HAP-1 (cell line): ENCODE data around the gene PDZD2.
"Not testable (repeated sequence)": the region's sequence is repeated elsewhere in the genome, so short reads cannot be mapped to it uniquely, and the experiment has no call there.

Experiments used
- DNase-seq, 2 experiments: peaks; one replicate each; pipeline ENCODE4 v3.0.0-alpha.2; 2016 to 2020; ENCODE audit warnings: low spot score in 2 of 2
- H3K27me3 ChIP-seq: fragments of 250-450 bp; sonication (Bioruptor Pico); 2 replicates; pipeline ENCODE4 v1.5.1; 2020; ENCODE audit warnings: low read depth, mild to moderate bottlenecking, moderate library complexity
- H3K36me3 ChIP-seq: fragments of 250-450 bp; sonication (Bioruptor Pico); replicated peaks from 2 replicates; pipeline ENCODE4 v1.5.1; 2020; ENCODE audit warnings: mild to moderate bottlenecking
- H3K4me1 ChIP-seq: fragments of 250-450 bp; sonication (Bioruptor Pico); 2 replicates; pipeline ENCODE4 v1.5.1; 2020; ENCODE audit warnings: mild to moderate bottlenecking
- H3K4me3 ChIP-seq: fragments of 250-450 bp; sonication (Bioruptor Pico); 2 replicates; pipeline ENCODE4 v1.5.1; 2020; ENCODE audit warnings: mild to moderate bottlenecking, moderate library complexity
- H3K9me3 ChIP-seq: fragments of 250-450 bp; sonication (Bioruptor Pico); 2 replicates; pipeline ENCODE4 v1.5.1; 2020; ENCODE audit warnings: mild to moderate bottlenecking, moderate library complexity
- in situ Hi-C: fragments of 300-500 bp; cut with MboI; formaldehyde crosslinking; loops from 3 replicates; pipeline ENCODE4 v1.14.3; 2020; ENCODE audit warnings: low sequenced_read_pairs, inconsistent platforms, mixed read lengths

The PDZD2 gene

GRCh38 chr5:31717561-31717960, 78.6 kb downstream of the PDZD2 start:
- Histone ChIP-seq H3K36me3 (no peaks in the 10 kb centered on the region), H3K27me3 (no peaks in the 10 kb centered on the region), H3K4me1 (no peaks in the 10 kb centered on the region), H3K4me3 (no peak overlapping the region), H3K9me3 (no peaks in the 10 kb centered on the region)
- DNase-seq = no peak
- in situ Hi-C loops = no loop called here

DNA sequence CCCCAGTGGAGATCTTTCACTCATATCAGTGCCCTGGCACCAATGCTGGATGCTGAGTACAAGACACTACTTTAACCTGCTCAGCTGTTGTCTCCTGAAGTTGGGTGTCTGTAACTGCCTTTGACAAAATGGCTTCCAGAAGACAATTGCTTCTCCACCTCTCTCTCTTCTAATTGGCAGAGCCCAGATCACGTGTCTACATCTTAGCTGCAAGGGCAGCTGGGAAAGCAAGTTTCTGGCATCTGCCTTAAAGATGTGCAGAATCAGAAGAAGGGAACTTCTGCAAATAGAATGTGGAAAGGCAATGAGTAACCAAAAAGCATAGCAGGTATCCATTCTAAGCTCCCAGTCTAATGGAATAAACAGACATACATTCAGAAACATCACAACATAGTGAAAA, 81.1 kb downstream of the PDZD2 start:
- Histone ChIP-seq H3K9me3 (no peaks in the 10 kb centered on the region), H3K27me3 (no peaks in the 10 kb centered on the region), H3K4me1 (no peaks in the 10 kb centered on the region), H3K36me3 (no peaks in the 10 kb centered on the region), H3K4me3 (no peak overlapping the region)
- no peak for DNase-seq
- in situ Hi-C loops = no loop called here

GRCh38 chr5:31720811-31721345, 81.9 kb downstream of the PDZD2 start:
- DNase-seq = no peak
- H3K27me3 ChIP-seq = no peaks in the 10 kb centered on the region
- H3K4me3 ChIP-seq = no peak overlapping the region
- no peaks in the 10 kb centered on the region for H3K4me1 ChIP-seq
- no peaks in the 10 kb centered on the region for H3K36me3 ChIP-seq
- in situ Hi-C loops = no loop called here
- H3K9me3 ChIP-seq = no peaks in the 10 kb centered on the region

DNA sequence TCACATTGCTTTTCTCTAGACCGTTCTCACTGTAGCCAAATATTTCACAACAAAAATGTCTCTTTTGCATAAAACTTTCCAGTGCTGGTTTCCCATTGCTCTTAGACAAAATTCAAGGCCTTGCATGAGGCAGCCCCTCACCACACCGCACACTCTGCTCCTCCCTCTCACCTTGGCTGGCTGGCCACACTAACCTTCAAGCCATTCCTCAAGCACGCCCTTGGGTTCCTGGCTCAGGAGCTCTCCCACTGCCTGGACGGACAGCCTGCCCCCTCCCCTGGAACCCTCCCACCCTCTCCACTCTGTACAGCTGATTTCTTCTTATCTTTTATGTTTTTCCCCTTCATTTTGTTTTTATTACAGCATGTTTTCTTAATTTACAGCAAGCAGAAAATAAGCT, 83.2 kb downstream of the PDZD2 start:
- no peaks in the 10 kb centered on the region for H3K36me3 ChIP-seq
- H3K4me3 ChIP-seq = no peak overlapping the region
- in situ Hi-C loops = no loop called here
- no peaks in the 10 kb centered on the region for H3K4me1 ChIP-seq
- H3K27me3 ChIP-seq = no peaks in the 10 kb centered on the region
- no peaks in the 10 kb centered on the region for H3K9me3 ChIP-seq
- no peak for DNase-seq

GRCh38 chr5:31725996-31726395, 87.1 kb downstream of the PDZD2 start:
- no peaks in the 10 kb centered on the region for H3K9me3 ChIP-seq
- in situ Hi-C loops = no loop called here
- H3K4me1 ChIP-seq = no peaks in the 10 kb centered on the region
- DNase-seq = no peak
- no peaks in the 10 kb centered on the region for H3K36me3 ChIP-seq
- no peaks in the 10 kb centered on the region for H3K27me3 ChIP-seq
- no peak overlapping the region for H3K4me3 ChIP-seq

DNA sequence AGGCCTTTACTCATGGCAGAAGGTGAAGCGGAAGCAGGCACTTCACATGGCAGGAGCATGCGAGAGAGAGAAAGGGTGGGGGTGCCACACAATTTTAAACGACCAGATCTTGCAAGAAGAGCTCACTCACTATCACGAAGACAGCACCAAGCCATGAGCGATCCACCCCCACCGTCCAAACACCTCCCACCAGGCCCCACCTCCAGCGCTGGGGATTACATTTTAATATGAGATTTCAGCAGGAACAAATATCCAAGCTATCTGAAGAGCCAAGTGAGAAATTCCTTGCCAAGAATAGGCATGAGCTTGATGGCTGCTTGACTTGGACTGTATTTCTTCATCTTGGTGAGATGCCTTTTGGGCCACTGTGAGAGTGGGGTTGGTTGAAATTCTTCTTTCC, 88.0 kb downstream of the PDZD2 start:
- Histone ChIP-seq H3K4me3 (no peak overlapping the region), H3K27me3 (no peaks in the 10 kb centered on the region), H3K36me3 (no peaks in the 10 kb centered on the region), H3K4me1 (no peaks in the 10 kb centered on the region), H3K9me3 (no peaks in the 10 kb centered on the region)
- no peak for DNase-seq
- in situ Hi-C loops = no loop called here

DNA sequence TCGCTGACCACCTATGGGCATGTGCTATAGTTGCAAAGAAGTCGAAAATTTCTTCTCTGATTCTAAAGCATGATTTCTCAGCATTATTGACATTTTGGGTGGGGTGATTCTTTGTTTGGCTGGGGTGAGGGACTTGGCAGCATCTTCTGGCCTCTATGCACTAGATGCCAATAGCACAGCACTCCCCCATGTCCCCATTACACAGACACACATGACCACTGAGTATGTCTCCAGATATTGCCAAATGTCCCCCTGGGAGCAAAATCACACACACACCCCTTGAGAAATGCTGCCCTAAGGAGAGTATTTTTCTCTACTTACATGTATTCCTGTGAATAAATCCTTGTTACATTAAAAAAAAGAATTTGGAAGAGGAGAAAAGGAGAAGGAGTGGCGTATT, 89.1 kb downstream of the PDZD2 start:
- Histone ChIP-seq H3K9me3 (no peaks in the 10 kb centered on the region), H3K4me3 (no peak overlapping the region), H3K36me3 (no peaks in the 10 kb centered on the region), H3K4me1 (no peaks in the 10 kb centered on the region), H3K27me3 (no peaks in the 10 kb centered on the region)
- in situ Hi-C loops = no loop called here
- no peak for DNase-seq

DNA sequence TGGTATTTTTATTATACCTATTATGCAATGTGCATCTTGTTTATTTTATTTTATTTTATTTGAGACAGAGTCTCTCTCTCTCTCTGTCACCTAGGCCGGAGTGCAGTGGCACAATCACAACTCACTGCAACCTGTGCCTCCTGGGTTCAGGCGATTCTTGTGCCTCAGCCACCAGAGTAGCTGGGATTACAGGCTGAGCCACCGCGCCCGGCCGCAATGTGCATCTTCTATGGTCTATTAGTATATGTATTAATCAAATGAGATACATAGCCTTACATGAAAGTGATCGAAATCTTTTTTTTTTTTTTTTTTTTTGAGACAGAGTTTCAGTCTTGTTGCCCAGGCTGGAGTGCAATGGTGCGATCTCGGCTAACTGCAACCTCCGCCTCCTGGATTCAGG, 89.9 kb downstream of the PDZD2 start:
- H3K27me3 ChIP-seq, H3K9me3 ChIP-seq, in situ Hi-C loops, H3K4me1 ChIP-seq, H3K4me3 ChIP-seq, H3K36me3 ChIP-seq, DNase-seq: not testable (repeated sequence)

- DNase-seq = no peak
- no peaks in the 10 kb centered on the region for H3K4me1 ChIP-seq
- in situ Hi-C loops = no loop called here
- H3K27me3 ChIP-seq = no peaks in the 10 kb centered on the region
- H3K36me3 ChIP-seq = no peaks in the 10 kb centered on the region
- H3K9me3 ChIP-seq = no peaks in the 10 kb centered on the region
- no peak overlapping the region for H3K4me3 ChIP-seq
Measured at GRCh38 chr5:31730139-31730538, 91.2 kb downstream of the PDZD2 start.

GRCh38 chr5:31731016-31731415, 92.1 kb downstream of the PDZD2 start:
- in situ Hi-C loops = no loop called here
- Histone ChIP-seq H3K4me3 (no peak overlapping the region), H3K27me3 (no peaks in the 10 kb centered on the region), H3K4me1 (no peaks in the 10 kb centered on the region), H3K36me3 (no peaks in the 10 kb centered on the region), H3K9me3 (no peaks in the 10 kb centered on the region)
- DNase-seq = no peak

GRCh38 chr5:31731710-31732301, 92.9 kb downstream of the PDZD2 start:
- Histone ChIP-seq H3K27me3 (no peaks in the 10 kb centered on the region), H3K4me1 (no peaks in the 10 kb centered on the region), H3K36me3 (no peaks in the 10 kb centered on the region), H3K4me3 (no peak overlapping the region), H3K9me3 (no peaks in the 10 kb centered on the region)
- no peak for DNase-seq
- in situ Hi-C loops = no loop called here

- H3K36me3 ChIP-seq, H3K4me3 ChIP-seq, DNase-seq, H3K4me1 ChIP-seq, H3K27me3 ChIP-seq, in situ Hi-C loops, H3K9me3 ChIP-seq: not testable (repeated sequence)
Measured at GRCh38 chr5:31732821-31733220, 93.9 kb downstream of the PDZD2 start.

DNA sequence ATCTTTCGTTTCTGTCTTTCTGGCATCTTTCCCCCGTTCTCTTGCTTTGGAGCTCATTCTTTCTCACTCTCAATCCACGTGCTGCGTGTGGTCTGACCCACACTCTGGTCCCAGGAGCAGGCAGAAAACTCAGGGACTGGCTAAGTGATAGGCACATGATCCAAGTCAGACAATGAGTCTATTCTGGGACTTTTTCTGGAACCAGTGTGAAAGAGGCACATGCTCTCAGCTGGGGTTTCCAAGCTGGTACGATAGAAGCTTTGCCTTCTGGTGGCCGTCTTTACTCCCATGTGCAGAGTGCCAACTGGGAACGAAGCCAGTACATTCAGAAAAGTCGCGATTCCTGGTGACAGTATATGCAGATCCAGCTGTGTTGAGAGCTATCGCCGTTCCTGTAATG, 94.4 kb downstream of the PDZD2 start:
- H3K4me1 ChIP-seq = no peaks in the 10 kb centered on the region
- in situ Hi-C loops = no loop called here
- no peaks in the 10 kb centered on the region for H3K36me3 ChIP-seq
- no peaks in the 10 kb centered on the region for H3K27me3 ChIP-seq
- no peak for DNase-seq
- H3K9me3 ChIP-seq = no peaks in the 10 kb centered on the region
- no peak overlapping the region for H3K4me3 ChIP-seq

- H3K9me3 ChIP-seq = no peaks in the 10 kb centered on the region
- H3K4me1 ChIP-seq = no peaks in the 10 kb centered on the region
- no peak for DNase-seq
- H3K27me3 ChIP-seq = no peaks in the 10 kb centered on the region
- no peaks in the 10 kb centered on the region for H3K36me3 ChIP-seq
- in situ Hi-C loops = no loop called here
- H3K4me3 ChIP-seq = no peak overlapping the region
Measured at GRCh38 chr5:31736127-31736526, 97.2 kb downstream of the PDZD2 start.

GRCh38 chr5:31738199-31738598, 99.3 kb downstream of the PDZD2 start:
- H3K9me3 ChIP-seq = no peaks in the 10 kb centered on the region
- no peaks in the 10 kb centered on the region for H3K4me1 ChIP-seq
- no peak overlapping the region for H3K4me3 ChIP-seq
- no peak for DNase-seq
- no peaks in the 10 kb centered on the region for H3K27me3 ChIP-seq
- in situ Hi-C loops = no loop called here
- H3K36me3 ChIP-seq = no peaks in the 10 kb centered on the region
